ENCODE measurements around the gene GGNBP2. TPM values are rescaled to one million over a fixed set of nuclear protein-coding genes. Genes with fewer than 3 reads are reported as not detected.

The GGNBP2 gene
- total RNA-seq, 1 donor from 2014 or later: 75.3 TPM

GRCh38 chr17:36532435-36532975, 12.2 kb upstream of the GGNBP2 start:
- H3K4me1 Mint-ChIP-seq: peaks cover 30% of the 10 kb centered on the region
- DNase-seq: no peak
- H3K9me3 Mint-ChIP-seq: no peaks in the 10 kb centered on the region
- H3K27me3 Mint-ChIP-seq: no peaks in the 10 kb centered on the region
- H3K27ac Mint-ChIP-seq: peak overlapping the region; percentile 14
- peaks cover 57% of the 10 kb centered on the region for H3K36me3 Mint-ChIP-seq (ENCODE audit: low read depth)
- peak overlapping the region; percentile 52 for H3K4me3 Mint-ChIP-seq
- intact Hi-C loops (cut with micrococcal nuclease): no loop called here

DNA sequence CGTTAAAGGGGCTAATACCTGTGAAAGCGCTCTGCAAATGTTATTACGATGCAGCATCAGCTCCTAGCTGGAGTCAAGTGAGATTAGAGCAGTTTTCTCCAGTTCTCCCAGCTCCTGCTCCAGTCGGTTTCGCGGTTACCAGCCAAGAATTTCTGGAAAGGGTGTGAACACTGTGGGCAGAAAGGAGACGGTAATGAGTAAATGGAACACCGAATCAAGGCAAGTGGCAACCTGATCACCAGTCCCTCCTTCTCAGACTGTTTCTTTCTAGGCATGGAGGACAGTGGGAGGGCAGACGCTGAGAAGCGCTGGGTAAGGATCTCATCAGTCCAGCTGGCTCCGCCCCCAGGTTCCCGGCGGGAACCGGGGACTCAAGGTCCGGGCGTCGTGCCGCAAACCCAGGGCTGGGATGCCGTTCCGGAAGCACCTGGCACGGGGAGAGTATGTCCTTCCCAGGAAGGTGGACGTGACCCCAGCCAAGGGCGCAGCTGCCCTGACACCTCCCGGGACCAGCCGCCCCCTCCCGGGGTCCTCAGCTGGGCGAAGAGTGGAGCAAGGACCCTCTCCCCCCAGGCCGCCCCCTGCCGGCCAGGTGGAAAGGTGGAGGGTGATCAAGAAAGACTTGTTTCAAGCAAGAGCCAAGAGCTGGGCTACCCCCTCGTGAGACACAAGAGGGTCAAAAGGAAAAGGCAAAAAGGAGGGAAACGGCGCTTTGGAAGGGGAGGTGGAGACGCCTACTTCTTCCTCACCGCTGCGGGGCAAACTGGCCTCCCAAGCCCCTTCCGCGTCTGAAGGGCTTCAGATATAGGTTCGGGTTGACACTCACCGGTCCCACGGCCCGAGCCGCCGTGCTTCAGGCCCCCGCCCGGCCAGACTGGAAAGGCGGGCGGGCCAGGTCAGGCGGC, 10.5 kb upstream of the GGNBP2 start:
- peaks cover 32% of the 10 kb centered on the region for H3K4me1 Mint-ChIP-seq
- intact Hi-C loops (cut with micrococcal nuclease): loop anchor here (1.0 kb wide), 1 partner anchor 47 kb away; no protein-coding TSS in a partner anchor
- H3K27me3 Mint-ChIP-seq: no peaks in the 10 kb centered on the region
- H3K36me3 Mint-ChIP-seq (ENCODE audit: low read depth): peaks cover 54% of the 10 kb centered on the region
- H3K27ac Mint-ChIP-seq: peak overlapping the region; percentile 99
- DNase-seq: peak; percentile 86
- no peaks in the 10 kb centered on the region for H3K9me3 Mint-ChIP-seq
- peak overlapping the region; percentile 99 for H3K4me3 Mint-ChIP-seq

DNA sequence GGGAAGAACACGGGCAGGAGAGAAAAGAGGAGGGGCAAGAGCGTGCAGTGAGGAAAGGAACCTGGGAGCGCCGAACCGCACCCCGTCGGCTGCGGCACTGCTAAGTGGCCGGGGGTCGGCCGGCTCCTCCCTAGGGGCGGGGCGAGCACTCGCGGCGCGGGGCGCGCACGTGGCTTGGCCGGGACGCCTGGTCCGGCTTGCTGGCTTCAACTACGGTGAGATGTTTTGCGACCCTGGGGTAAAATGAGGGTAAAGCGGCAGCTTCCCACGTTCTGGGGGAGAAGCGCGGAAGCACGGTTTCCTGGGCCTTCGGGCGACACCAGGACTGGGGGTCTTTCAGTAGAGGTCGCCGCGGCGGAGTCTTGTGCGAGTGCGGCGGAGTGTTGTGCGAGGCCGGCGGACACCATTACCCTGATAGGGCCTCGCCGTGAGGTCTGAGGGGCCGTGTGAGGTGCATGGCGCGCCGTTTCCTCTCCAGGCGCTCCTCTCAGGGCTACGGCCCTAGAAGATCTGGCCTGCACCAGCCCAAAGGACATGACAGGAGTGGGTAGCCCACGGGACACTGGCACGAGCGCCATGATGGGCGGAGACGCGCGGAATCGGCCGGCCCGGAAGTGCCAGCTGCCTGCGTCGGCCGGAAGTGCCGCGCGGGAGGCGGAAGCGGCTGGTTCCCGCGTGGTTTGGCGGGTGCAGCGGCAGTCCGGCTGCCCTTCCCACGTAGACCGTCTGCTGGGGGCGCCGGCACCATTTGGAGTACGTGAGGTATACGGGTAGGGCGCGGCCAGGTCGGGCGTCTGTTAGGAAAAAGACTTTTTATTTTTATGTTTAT, 9.7 kb upstream of the GGNBP2 start, which contains the start of the genes MYO19 and PIGW:
TSS of gene MYO19 (minus strand) at position 29 of the 829 bp plus-strand sequence. CDS start 2,330 bp downstream, outside the sequence.
TSS of gene PIGW (plus strand) at position 148 of the 829 bp plus-strand sequence. CDS start 2,115 bp downstream, outside the sequence.
- Mint-ChIP-seq H3K27me3 (no peaks in the 10 kb centered on the region), H3K4me1 (peaks cover 33% of the 10 kb centered on the region), H3K4me3 (peak within 1 kb of the TSS; percentile 99), H3K9me3 (no peaks in the 10 kb centered on the region), H3K27ac (peak within 1 kb of the TSS; percentile 99), H3K36me3 (ENCODE audit: low read depth) (peaks cover 55% of the 10 kb centered on the region)
- intact Hi-C loops (cut with micrococcal nuclease): loop anchor here (1.0 kb wide), 2 partner anchors 10 to 48 kb away; no protein-coding TSS in a partner anchor
- peak; percentile 97 for DNase-seq

- H3K27ac Mint-ChIP-seq: peak overlapping the region; percentile 99
- peak overlapping the region; percentile 99 for H3K4me3 Mint-ChIP-seq
- intact Hi-C loops (cut with micrococcal nuclease): loop anchor here (1.0 kb wide), 1 partner anchor 10 kb away; no protein-coding TSS in a partner anchor
- H3K36me3 Mint-ChIP-seq (ENCODE audit: low read depth): peaks cover 54% of the 10 kb centered on the region
- H3K27me3 Mint-ChIP-seq: no peaks in the 10 kb centered on the region
- H3K4me1 Mint-ChIP-seq: peaks cover 33% of the 10 kb centered on the region
- H3K9me3 Mint-ChIP-seq: no peaks in the 10 kb centered on the region
- DNase-seq: no peak
Observed at GRCh38 chr17:36535669-36536081, 9.0 kb upstream of the GGNBP2 start.

DNA sequence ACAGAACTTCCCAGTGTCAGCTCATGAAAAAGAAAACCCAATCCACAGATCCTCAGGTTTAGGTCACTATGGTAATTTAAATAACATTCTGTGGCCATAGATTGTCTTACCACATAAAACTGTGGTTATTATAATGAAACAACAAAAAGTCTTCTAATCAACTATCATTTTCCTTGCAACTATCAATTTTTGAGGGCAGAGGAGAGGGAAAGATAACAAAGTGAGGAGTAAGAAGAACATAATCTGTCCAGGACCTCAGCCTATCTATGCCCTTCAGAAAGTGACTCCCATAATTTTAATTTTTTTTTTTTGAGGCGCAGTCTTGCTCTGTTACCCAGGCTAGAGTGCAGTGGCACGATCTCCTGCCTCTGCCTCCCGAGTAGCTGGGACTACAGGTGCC, 4.0 kb upstream of the GGNBP2 start:
- Mint-ChIP-seq H3K27me3 (no peaks in the 10 kb centered on the region), H3K36me3 (ENCODE audit: low read depth) (peaks cover 30% of the 10 kb centered on the region), H3K4me1 (peaks cover 18% of the 10 kb centered on the region), H3K27ac (no peak overlapping the region), H3K4me3 (no peak overlapping the region), H3K9me3 (no peaks in the 10 kb centered on the region)
- DNase-seq: no peak
- intact Hi-C loops (cut with micrococcal nuclease): loop anchor here (10.0 kb wide), 3 partner anchors 184 to 956 kb away; partner anchors contain the start of genes AATF and AP2B1

- H3K4me1 Mint-ChIP-seq: peaks cover 19% of the 10 kb centered on the region
- H3K9me3 Mint-ChIP-seq: no peaks in the 10 kb centered on the region
- no peak overlapping the region for H3K4me3 Mint-ChIP-seq
- no peak overlapping the region for H3K27ac Mint-ChIP-seq
- H3K36me3 Mint-ChIP-seq (ENCODE audit: low read depth): peaks cover 30% of the 10 kb centered on the region
- DNase-seq: peak; percentile 52
- H3K27me3 Mint-ChIP-seq: no peaks in the 10 kb centered on the region
- intact Hi-C loops (cut with micrococcal nuclease): loop anchor here (10.0 kb wide), 3 partner anchors 182 to 958 kb away; partner anchors contain the start of genes AATF and AP2B1
Observed at GRCh38 chr17:36542755-36543154, 2.0 kb upstream of the GGNBP2 start.

DNA sequence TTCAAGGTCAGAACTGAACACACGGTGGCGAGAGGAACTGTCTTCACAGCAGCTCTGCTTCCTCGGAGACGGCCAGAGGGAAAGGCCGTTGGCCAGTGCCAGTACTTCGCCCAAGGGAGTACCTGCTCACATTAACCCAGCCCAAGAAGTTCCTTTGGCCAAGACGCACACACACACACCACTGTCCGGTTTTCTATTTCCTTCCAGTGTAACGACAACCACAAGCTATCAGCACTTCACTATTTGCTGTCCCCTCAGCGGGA, 744 bp upstream of the GGNBP2 start:
- Mint-ChIP-seq H3K9me3 (no peaks in the 10 kb centered on the region), H3K36me3 (ENCODE audit: low read depth) (peaks cover 33% of the 10 kb centered on the region), H3K4me1 (peaks cover 25% of the 10 kb centered on the region), H3K27ac (peak overlapping the region; percentile 99), H3K4me3 (peak overlapping the region; percentile 98), H3K27me3 (no peaks in the 10 kb centered on the region)
- DNase-seq: no peak
- intact Hi-C loops (cut with micrococcal nuclease): loop anchor here (2.0 to 10.0 kb wide), 4 partner anchors 57 to 959 kb away; partner anchors contain the start of genes AATF, AP2B1 and ZNHIT3

DNA sequence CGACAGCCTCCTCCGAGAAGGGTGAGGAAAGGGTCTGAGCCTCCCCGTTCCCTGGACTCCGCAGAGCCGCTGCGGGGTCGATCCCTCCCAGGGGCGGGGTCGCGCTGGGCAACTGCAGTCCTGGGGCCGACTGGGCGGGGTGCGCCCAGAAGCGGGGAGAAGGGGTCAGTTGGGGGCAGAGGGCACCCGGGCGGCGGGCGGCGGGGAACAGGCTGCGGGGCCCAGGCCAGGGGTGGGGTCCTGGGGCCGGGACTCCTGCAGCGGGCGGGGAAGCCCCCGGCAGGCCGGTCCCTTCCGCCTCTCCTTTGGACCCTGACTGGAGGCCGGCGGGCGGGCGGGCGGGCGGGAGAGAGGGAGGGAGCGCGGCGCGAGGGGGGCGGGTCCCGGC, 352 bp downstream of the GGNBP2 start:
- H3K27ac Mint-ChIP-seq: peak overlapping the region; percentile 99
- peak overlapping the region; percentile 98 for H3K4me3 Mint-ChIP-seq
- H3K9me3 Mint-ChIP-seq: no peaks in the 10 kb centered on the region
- intact Hi-C loops (cut with micrococcal nuclease): loop anchor here (1.0 to 10.0 kb wide), 6 partner anchors 10 to 960 kb away; partner anchors contain the start of genes AATF, AP2B1, MRM1 and ZNHIT3
- H3K4me1 Mint-ChIP-seq: peaks cover 28% of the 10 kb centered on the region
- no peaks in the 10 kb centered on the region for H3K27me3 Mint-ChIP-seq
- H3K36me3 Mint-ChIP-seq (ENCODE audit: low read depth): peaks cover 31% of the 10 kb centered on the region
- no peak for DNase-seq

- peak overlapping the region; percentile 98 for H3K4me3 Mint-ChIP-seq
- DNase-seq: peak; percentile 99
- intact Hi-C loops (cut with micrococcal nuclease): loop anchor here (1.0 to 10.0 kb wide), 6 partner anchors 10 to 961 kb away; partner anchors contain the start of genes AATF, AP2B1, MRM1 and ZNHIT3
- H3K27me3 Mint-ChIP-seq: no peaks in the 10 kb centered on the region
- peaks cover 34% of the 10 kb centered on the region for H3K36me3 Mint-ChIP-seq (ENCODE audit: low read depth)
- H3K9me3 Mint-ChIP-seq: no peaks in the 10 kb centered on the region
- H3K27ac Mint-ChIP-seq: peak overlapping the region; percentile 94
- H3K4me1 Mint-ChIP-seq: peaks cover 34% of the 10 kb centered on the region
Observed at GRCh38 chr17:36545465-36546417, 1.0 kb downstream of the GGNBP2 start.

- DNase-seq: no peak
- Mint-ChIP-seq H3K9me3 (no peaks in the 10 kb centered on the region), H3K4me1 (peaks cover 36% of the 10 kb centered on the region), H3K4me3 (peak overlapping the region; percentile 98), H3K36me3 (ENCODE audit: low read depth) (peaks cover 36% of the 10 kb centered on the region), H3K27me3 (no peaks in the 10 kb centered on the region), H3K27ac (peak overlapping the region; percentile 94)
- intact Hi-C loops (cut with micrococcal nuclease): loop anchor here (10.0 kb wide), 3 partner anchors 178 to 962 kb away; partner anchors contain the start of genes AATF and AP2B1
Observed at GRCh38 chr17:36546418-36547093, 1.8 kb downstream of the GGNBP2 start.

DNA sequence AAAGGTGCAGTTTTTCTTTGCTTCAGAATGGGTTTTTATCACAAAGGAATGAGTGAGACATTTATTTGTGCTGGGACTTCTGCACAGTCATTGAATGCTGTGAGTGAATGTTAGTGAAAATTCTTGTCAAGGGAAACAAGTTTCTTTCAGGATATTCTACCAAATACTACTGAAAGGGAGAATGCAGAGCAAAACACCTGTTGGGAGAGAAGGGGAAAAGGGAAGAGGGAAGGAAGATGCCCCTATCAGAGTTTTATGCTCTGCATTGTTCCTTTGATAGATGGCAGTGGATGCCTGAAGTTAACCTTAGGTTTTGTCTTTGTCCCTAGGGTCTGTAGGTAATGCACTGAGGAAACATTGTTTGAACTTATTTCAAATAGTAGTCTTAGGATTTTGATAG, 3.1 kb downstream of the GGNBP2 start:
- DNase-seq: no peak
- H3K36me3 Mint-ChIP-seq (ENCODE audit: low read depth): peaks cover 37% of the 10 kb centered on the region
- H3K27me3 Mint-ChIP-seq: no peaks in the 10 kb centered on the region
- peak overlapping the region; percentile 68 for H3K27ac Mint-ChIP-seq
- H3K9me3 Mint-ChIP-seq: no peaks in the 10 kb centered on the region
- intact Hi-C loops (cut with micrococcal nuclease): loop anchor here (10.0 kb wide), 3 partner anchors 177 to 963 kb away; partner anchors contain the start of genes AATF and AP2B1
- peak overlapping the region; percentile 98 for H3K4me3 Mint-ChIP-seq
- H3K4me1 Mint-ChIP-seq: peaks cover 40% of the 10 kb centered on the region

All from activated CD4-positive, alpha-beta T cell treated with anti-CD3 and anti-CD28 coated beads, Interleukin-2, amount 10 ng/mL, durations not matched to agents 24 days and 14 days (primary cell).